Parathyroid adenoma (tissue), 2 donors: ENCODE data around the gene NAPG.

ENCODE experiments used
- H2AFZ ChIP-seq: fragments of 300-600 bp; sonication (generic); one replicate; pipeline ENCODE4 v1.7.0; 2017; ENCODE audit warnings: antibody characterized with exemption, mild to moderate bottlenecking
- H3K27ac ChIP-seq: fragments of 300-600 bp; sonication (generic); one replicate; pipeline ENCODE4 v1.7.0; 2017
- H3K27me3 ChIP-seq: fragments of 300-600 bp; sonication (generic); one replicate; pipeline ENCODE4 v1.7.0; 2017; ENCODE audit warnings: low read length; ENCODE audit not compliant: control insufficient read depth, insufficient read depth
- H3K36me3 ChIP-seq: fragments of 300-600 bp; sonication (generic); one replicate; pipeline ENCODE4 v1.7.0; 2017; ENCODE audit warnings: low read length; ENCODE audit not compliant: control insufficient read depth, insufficient read depth
- H3K4me1 ChIP-seq: fragments of 300-600 bp; sonication (generic); one replicate; pipeline ENCODE4 v1.7.0; 2017; ENCODE audit warnings: control low read depth
- H3K4me2 ChIP-seq: fragments of 300-600 bp; sonication (generic); one replicate; pipeline ENCODE4 v1.7.0; 2017; ENCODE audit warnings: low read length
- H3K4me3 ChIP-seq: fragments of 300-600 bp; sonication (generic); one replicate; pipeline ENCODE4 v1.7.0; 2017; ENCODE audit warnings: low read depth, low read length
- H3K79me2 ChIP-seq: fragments of 300-600 bp; sonication (generic); one replicate; pipeline ENCODE4 v1.7.0; 2017; ENCODE audit warnings: control low read depth
- H3K9ac ChIP-seq: fragments of 300-600 bp; sonication (generic); one replicate; pipeline ENCODE4 v1.7.0; 2017; ENCODE audit warnings: mild to moderate bottlenecking
- H3K9me3 ChIP-seq: fragments of 300-600 bp; sonication (generic); one replicate; pipeline ENCODE4 v1.7.0; 2017; ENCODE audit warnings: low read length; ENCODE audit not compliant: control insufficient read depth
- TF ChIP-seq, protein P1 (sequence below): fragments of 300-600 bp; sonication (generic); IDR thresholded peaks from one replicate; pipeline ENCODE4 v1.7.0; 2017; ENCODE audit warnings: antibody characterized with exemption, mild to moderate bottlenecking
- donor health status: primary hyperparathyroidism.

The NAPG gene

GRCh38 chr18:10525697-10526560 is at the start of gene NAPG:
NAPG (plus strand) TSS chr18:10526027; CDS start chr18:10526103, 76 bp downstream.
- no peaks in the 10 kb centered on the region for H3K36me3 ChIP-seq
- peak within 1 kb of the TSS; percentile 66 for H3K27ac ChIP-seq
- peaks cover 10% of the 10 kb centered on the region for H3K79me2 ChIP-seq
- peaks cover 2% of the 10 kb centered on the region for H3K4me1 ChIP-seq
- peak within 1 kb of the TSS; percentile 86 for H2AFZ ChIP-seq
- peak within 1 kb of the TSS; percentile 95 for H3K4me2 ChIP-seq
- H3K9me3 ChIP-seq = no peaks in the 10 kb centered on the region
- peak within 1 kb of the TSS; percentile 86 for H3K4me3 ChIP-seq
- TF ChIP-seq, protein P1, sequence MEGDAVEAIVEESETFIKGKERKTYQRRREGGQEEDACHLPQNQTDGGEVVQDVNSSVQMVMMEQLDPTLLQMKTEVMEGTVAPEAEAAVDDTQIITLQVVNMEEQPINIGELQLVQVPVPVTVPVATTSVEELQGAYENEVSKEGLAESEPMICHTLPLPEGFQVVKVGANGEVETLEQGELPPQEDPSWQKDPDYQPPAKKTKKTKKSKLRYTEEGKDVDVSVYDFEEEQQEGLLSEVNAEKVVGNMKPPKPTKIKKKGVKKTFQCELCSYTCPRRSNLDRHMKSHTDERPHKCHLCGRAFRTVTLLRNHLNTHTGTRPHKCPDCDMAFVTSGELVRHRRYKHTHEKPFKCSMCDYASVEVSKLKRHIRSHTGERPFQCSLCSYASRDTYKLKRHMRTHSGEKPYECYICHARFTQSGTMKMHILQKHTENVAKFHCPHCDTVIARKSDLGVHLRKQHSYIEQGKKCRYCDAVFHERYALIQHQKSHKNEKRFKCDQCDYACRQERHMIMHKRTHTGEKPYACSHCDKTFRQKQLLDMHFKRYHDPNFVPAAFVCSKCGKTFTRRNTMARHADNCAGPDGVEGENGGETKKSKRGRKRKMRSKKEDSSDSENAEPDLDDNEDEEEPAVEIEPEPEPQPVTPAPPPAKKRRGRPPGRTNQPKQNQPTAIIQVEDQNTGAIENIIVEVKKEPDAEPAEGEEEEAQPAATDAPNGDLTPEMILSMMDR = no peak
- no peak within 1 kb of the TSS for H3K9ac ChIP-seq
- H3K27me3 ChIP-seq = no peaks in the 10 kb centered on the region

- Histone ChIP-seq H3K27ac (no peak overlapping the region), H2AFZ (no peak overlapping the region), H3K4me2 (no peak overlapping the region), H3K4me1 (no peaks in the 10 kb centered on the region), H3K79me2 (no peaks in the 10 kb centered on the region), H3K9me3 (no peaks in the 10 kb centered on the region), H3K9ac (no peak overlapping the region), H3K27me3 (no peaks in the 10 kb centered on the region), H3K36me3 (no peaks in the 10 kb centered on the region), H3K4me3 (no peak overlapping the region)
- TF ChIP-seq, protein P1 = no peak
These were observed 49.5 kb upstream of the NAPG start for GRCh38 chr18:10476338-10476791.

GRCh38 chr18:10477121-10477862 is 48.5 kb upstream of the NAPG start:
- Histone ChIP-seq H3K4me3 (no peak overlapping the region), H3K36me3 (no peaks in the 10 kb centered on the region), H3K27me3 (no peaks in the 10 kb centered on the region), H2AFZ (no peak overlapping the region), H3K9me3 (no peaks in the 10 kb centered on the region), H3K27ac (no peak overlapping the region), H3K4me1 (no peaks in the 10 kb centered on the region), H3K9ac (no peak overlapping the region), H3K4me2 (no peak overlapping the region), H3K79me2 (no peaks in the 10 kb centered on the region)
- TF ChIP-seq, protein P1 = no peak

DNA sequence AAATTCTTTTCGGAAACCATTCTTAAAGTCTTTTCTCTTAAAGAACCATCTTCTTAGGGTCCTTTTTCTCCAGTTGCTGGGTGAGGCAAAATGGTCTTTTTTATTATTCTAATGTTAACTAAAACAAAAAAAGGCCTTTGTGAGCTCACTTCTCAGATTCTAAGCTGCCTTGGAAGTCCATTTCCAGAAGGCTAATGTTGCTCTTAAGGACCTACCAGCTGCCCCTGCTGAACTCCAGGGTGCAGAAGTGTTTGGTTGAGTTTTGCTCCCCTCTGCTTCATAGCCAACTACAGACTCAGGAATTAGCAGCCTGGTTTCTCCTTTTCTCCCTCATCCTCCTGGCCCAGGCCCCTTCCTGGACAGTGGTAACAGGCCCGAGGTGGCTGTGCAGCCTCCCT is 48.0 kb upstream of the NAPG start:
- H3K4me3 ChIP-seq = no peak overlapping the region
- no peak overlapping the region for H3K27ac ChIP-seq
- H3K79me2 ChIP-seq = no peaks in the 10 kb centered on the region
- H3K36me3 ChIP-seq = no peaks in the 10 kb centered on the region
- H2AFZ ChIP-seq = no peak overlapping the region
- no peaks in the 10 kb centered on the region for H3K4me1 ChIP-seq
- TF ChIP-seq, protein P1 = no peak
- H3K9me3 ChIP-seq = no peaks in the 10 kb centered on the region
- no peak overlapping the region for H3K9ac ChIP-seq
- no peak overlapping the region for H3K4me2 ChIP-seq
- no peaks in the 10 kb centered on the region for H3K27me3 ChIP-seq
